ENCODE results near the gene TBX1. TPM values are rescaled to one million over a fixed set of nuclear protein-coding genes. Genes with fewer than 3 reads are reported as not detected.

Gene TBX1
- total and polyA plus RNA-seq, 8 donors: 4.4 to 12.2 (median 10.1) TPM

- Histone ChIP-seq H3K27ac (peak overlapping the region in 1 of 2 donors; percentile 53), H3K4me3 (peak overlapping the region; percentile 22 to 32), H3K27me3 (peaks cover 82 to 100% of the 10 kb centered on the region in 2 donors), H3K4me1 (peaks cover 13 to 36% of the 10 kb centered on the region in 2 donors), H3K9me3 (no peaks in the 10 kb centered on the region), H3K36me3 (no peaks in the 10 kb centered on the region)
- TF ChIP-seq, protein P1, sequence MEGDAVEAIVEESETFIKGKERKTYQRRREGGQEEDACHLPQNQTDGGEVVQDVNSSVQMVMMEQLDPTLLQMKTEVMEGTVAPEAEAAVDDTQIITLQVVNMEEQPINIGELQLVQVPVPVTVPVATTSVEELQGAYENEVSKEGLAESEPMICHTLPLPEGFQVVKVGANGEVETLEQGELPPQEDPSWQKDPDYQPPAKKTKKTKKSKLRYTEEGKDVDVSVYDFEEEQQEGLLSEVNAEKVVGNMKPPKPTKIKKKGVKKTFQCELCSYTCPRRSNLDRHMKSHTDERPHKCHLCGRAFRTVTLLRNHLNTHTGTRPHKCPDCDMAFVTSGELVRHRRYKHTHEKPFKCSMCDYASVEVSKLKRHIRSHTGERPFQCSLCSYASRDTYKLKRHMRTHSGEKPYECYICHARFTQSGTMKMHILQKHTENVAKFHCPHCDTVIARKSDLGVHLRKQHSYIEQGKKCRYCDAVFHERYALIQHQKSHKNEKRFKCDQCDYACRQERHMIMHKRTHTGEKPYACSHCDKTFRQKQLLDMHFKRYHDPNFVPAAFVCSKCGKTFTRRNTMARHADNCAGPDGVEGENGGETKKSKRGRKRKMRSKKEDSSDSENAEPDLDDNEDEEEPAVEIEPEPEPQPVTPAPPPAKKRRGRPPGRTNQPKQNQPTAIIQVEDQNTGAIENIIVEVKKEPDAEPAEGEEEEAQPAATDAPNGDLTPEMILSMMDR (IDR thresholded peaks at IDR 0.05): no peak
- intact Hi-C loops (cut with DNase I): no loop called here
- DNase-seq: peak in 1 of 4 donors; percentile 69
- no peak for ATAC-seq
These were observed 5.6 kb downstream of the TBX1 start for GRCh38 chr22:19766240-19766510.

DNA sequence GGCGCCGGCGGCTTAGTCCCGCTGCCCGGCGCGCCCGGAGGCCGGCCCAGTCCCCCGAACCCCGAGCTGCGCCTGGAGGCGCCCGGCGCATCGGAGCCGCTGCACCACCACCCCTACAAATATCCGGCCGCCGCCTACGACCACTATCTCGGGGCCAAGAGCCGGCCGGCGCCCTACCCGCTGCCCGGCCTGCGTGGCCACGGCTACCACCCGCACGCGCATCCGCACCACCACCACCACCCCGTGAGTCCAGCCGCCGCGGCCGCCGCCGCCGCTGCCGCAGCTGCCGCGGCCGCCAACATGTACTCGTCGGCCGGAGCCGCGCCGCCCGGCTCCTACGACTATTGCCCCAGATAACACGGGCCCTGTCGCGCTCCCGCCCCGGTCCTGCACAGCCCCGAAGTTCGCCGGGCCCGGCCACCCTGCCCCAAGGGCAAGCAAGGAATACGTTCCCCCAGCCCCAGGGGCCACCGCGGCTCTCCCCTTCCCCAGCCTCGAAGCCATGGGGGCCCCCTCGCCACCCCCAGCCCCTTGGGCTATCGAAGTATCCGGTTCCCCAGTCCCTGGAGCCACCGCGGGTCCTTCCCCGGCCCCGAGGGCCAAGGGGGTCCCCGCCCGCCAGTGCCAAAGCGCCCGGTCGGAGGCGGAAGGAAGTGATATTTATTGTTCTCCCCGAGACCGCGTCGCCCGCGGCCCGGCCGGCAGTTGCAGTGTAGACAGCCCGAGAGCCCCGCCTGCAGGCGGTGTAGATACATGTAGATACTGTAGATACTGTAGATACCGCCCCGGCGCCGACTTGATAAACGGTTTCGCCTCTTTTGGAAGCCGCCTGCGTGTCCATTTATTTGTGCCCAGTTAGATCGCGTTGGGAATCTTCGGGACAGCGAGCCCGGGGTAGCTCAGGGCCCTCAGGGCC lies 6.2 kb downstream of the TBX1 start:
- Histone ChIP-seq H3K9me3 (no peaks in the 10 kb centered on the region), H3K4me3 (peak overlapping the region; percentile 22 to 32), H3K27ac (peak overlapping the region in 1 of 2 donors; percentile 53), H3K4me1 (peaks cover 13 to 32% of the 10 kb centered on the region in 2 donors), H3K36me3 (no peaks in the 10 kb centered on the region), H3K27me3 (peaks cover 76 to 100% of the 10 kb centered on the region in 2 donors)
- peak; percentile 81 for ATAC-seq
- peak in 2 of 4 donors; percentile 76 to 90 for DNase-seq
- TF ChIP-seq, protein P1 (IDR thresholded peaks at IDR 0.05): no peak
- intact Hi-C loops (cut with DNase I): no loop called here

DNA sequence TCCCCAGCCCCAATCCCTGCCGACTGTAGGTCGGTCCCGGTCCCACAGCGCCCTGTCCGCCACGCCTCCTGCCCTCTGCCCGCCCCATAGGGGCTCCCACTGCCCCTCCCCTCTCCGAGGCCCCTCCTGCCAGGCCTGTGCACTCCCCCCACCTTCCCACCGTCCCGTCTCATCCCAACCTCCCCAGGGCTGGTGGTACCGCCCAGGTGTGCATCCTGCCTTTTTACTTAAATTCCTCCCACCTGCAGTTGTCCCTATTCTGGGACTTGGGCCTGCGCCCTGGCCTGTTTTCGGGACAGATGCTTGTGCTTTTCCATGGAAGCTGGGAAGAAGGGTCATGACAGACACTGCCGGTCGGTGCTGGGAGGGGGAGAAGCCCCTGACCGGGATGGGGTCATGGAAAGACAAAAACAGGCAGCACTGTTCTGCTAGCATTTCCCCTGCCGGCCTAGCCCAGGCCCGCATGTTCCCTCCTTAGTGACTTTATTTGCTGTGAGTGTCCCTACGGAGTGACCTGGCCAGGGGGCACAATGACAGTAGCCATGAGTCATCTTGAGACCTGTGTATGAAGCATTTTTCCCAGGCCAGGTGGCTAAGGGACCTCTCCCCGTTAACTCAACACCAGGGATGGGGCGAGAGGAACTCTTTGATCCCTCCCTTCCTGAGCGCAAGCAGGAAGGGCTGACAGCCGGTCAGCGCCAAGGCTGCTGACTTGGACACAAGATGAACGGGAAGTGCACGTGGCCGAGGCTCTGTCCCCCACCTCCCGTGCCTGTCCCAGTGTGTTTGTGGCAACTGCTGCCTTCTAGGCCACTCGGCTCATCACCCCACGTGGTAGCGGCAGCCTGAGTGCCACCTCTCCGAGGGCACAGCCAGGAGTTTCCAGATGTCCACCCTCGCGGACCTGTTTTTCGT lies 7.1 kb downstream of the TBX1 start:
- ATAC-seq (peak; percentile 35), DNase-seq (peak in 2 of 4 donors; percentile 65)
- TF ChIP-seq, protein P1 (IDR thresholded peaks at IDR 0.05): no peak
- Histone ChIP-seq H3K36me3 (no peaks in the 10 kb centered on the region), H3K4me1 (peaks cover 13 to 32% of the 10 kb centered on the region in 2 donors), H3K27ac (no peak overlapping the region), H3K27me3 (peaks cover 71 to 100% of the 10 kb centered on the region in 2 donors), H3K4me3 (peak overlapping the region in 1 of 2 donors; percentile 32), H3K9me3 (no peaks in the 10 kb centered on the region)
- intact Hi-C loops (cut with DNase I): no loop called here

DNA sequence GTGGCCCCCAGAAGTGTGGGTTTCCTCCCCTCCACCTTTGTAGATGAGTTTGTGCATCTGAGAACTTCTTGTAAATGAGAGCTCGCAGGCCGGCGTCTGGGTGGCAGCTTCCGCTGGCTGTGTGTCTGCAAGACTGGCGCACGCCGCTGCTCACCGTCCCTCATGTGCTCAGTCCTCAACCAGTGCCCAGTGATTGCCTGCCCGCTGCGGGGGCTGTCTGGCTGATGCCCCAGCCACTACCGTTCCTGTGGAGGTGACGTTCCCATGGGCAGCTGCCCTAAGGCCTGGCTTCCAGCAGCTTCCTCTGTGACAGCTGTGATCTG lies 8.8 kb downstream of the TBX1 start:
- TF ChIP-seq, protein P1 (IDR thresholded peaks at IDR 0.05): no peak
- no peaks in the 10 kb centered on the region for H3K36me3 ChIP-seq
- intact Hi-C loops (cut with DNase I): no loop called here
- peaks cover 13 to 32% of the 10 kb centered on the region in 2 donors for H3K4me1 ChIP-seq
- ATAC-seq (no peak), DNase-seq (peak in 1 of 4 donors; percentile 75)
- H3K4me3 ChIP-seq: no peak overlapping the region
- no peak overlapping the region for H3K27ac ChIP-seq
- peaks cover 56 to 100% of the 10 kb centered on the region in 2 donors for H3K27me3 ChIP-seq
- no peaks in the 10 kb centered on the region for H3K9me3 ChIP-seq

Data from left lung (tissue), 10 donors.